ENCODE data around the gene SCN2A.
A peak's percentile ranks its signal among the peaks of the same experiment; 100 is the strongest.

Gene SCN2A

GRCh38 chr2:165440367-165440766 lies 201.2 kb downstream of the SCN2A start:
- TF ChIP-seq CTCF (IDR thresholded peaks at IDR 0.05): no peak
- H3K36me3 Mint-ChIP-seq (ENCODE audit: low read depth): peaks cover 17% of the 10 kb centered on the region
- peaks cover 48% of the 10 kb centered on the region for H3K4me1 Mint-ChIP-seq
- H3K27me3 Mint-ChIP-seq (ENCODE audit: low read depth, poor library complexity): peaks cover 3% of the 10 kb centered on the region
- peaks cover 16% of the 10 kb centered on the region for H3K9me3 Mint-ChIP-seq
- peak overlapping the region; percentile 84 for H3K27ac Mint-ChIP-seq
- DNase-seq: peak; percentile 8
- H3K4me3 Mint-ChIP-seq: no peak overlapping the region

Data from nephron progenitor cell (in vitro differentiated cells).